ENCODE measurements around the gene TMEM59L. TPM values are rescaled to one million over a fixed set of nuclear protein-coding genes. Genes with fewer than 3 reads are reported as not detected.
"Not testable (repeated sequence)": the region's sequence is repeated elsewhere in the genome, so short reads cannot be mapped to it uniquely, and the experiment has no call there.

Gene TMEM59L
- polyA plus RNA-seq, 6 donors from 2014 or later = not detected

GRCh38 chr19:18599485-18599884, 13.2 kb upstream of the TMEM59L start:
- peak overlapping the region in 1 of 8 donors; percentile 30 for H3K4me3 Mint-ChIP-seq
- peaks cover 17 to 22% (median 19%) of the 10 kb centered on the region in 3 donors for H3K4me1 Mint-ChIP-seq
- no peaks in the 10 kb centered on the region for H3K9me3 Mint-ChIP-seq

GRCh38 chr19:18600692-18601397, 11.8 kb upstream of the TMEM59L start:
- not testable (repeated sequence) for H3K9me3 Mint-ChIP-seq; H3K4me3 Mint-ChIP-seq; H3K36me3 Mint-ChIP-seq; ATAC-seq (ENCODE audit: low read depth in 2 of 2); DNase-seq; H3K27ac Mint-ChIP-seq
- Mint-ChIP-seq H3K4me1 (peaks cover 14 to 25% (median 16%) of the 10 kb centered on the region in 3 donors), H3K27me3 (peaks cover 22 to 84% (median 41%) of the 10 kb centered on the region in 3 donors)

More at GRCh38 chr19:18599485-18599884, 13.2 kb upstream of the TMEM59L start:
- Mint-ChIP-seq H3K27me3 (peaks cover 10 to 72% (median 28%) of the 10 kb centered on the region in 3 donors), H3K27ac (no peak overlapping the region), H3K36me3 (no peaks in the 10 kb centered on the region)
- no peak for DNase-seq
- no peak for ATAC-seq (ENCODE audit: low read depth in 2 of 2)

DNA sequence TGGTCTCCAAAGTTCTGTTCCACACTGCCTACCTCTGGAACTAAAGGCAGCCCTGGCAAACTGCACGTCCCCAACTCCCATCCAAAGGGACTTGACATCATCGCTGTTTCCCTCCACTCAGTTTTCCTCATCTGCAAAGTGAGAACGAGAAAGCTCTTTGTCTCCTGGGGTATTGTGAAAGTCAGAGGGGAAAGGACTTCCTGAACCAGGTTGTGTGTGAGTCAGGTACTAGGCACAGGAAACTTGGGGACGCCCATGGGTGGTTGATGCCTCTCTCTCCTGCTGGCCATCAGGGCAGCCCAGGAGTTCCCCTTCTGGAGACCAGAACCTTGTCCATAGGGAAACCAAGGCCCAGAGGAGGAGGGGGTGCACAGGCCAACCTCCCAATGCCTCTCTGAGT, 10.8 kb upstream of the TMEM59L start:
- Mint-ChIP-seq H3K4me3 (peak overlapping the region in 1 of 8 donors; percentile 47), H3K4me1 (peaks cover 10 to 17% (median 13%) of the 10 kb centered on the region in 3 donors), H3K36me3 (no peaks in the 10 kb centered on the region), H3K27ac (no peak overlapping the region), H3K9me3 (peaks cover 0 to 2% (median 0%) of the 10 kb centered on the region in 7 donors), H3K27me3 (peaks cover 22 to 75% (median 35%) of the 10 kb centered on the region in 3 donors)
- DNase-seq (no peak), ATAC-seq (ENCODE audit: low read depth in 2 of 2) (no peak)

DNA sequence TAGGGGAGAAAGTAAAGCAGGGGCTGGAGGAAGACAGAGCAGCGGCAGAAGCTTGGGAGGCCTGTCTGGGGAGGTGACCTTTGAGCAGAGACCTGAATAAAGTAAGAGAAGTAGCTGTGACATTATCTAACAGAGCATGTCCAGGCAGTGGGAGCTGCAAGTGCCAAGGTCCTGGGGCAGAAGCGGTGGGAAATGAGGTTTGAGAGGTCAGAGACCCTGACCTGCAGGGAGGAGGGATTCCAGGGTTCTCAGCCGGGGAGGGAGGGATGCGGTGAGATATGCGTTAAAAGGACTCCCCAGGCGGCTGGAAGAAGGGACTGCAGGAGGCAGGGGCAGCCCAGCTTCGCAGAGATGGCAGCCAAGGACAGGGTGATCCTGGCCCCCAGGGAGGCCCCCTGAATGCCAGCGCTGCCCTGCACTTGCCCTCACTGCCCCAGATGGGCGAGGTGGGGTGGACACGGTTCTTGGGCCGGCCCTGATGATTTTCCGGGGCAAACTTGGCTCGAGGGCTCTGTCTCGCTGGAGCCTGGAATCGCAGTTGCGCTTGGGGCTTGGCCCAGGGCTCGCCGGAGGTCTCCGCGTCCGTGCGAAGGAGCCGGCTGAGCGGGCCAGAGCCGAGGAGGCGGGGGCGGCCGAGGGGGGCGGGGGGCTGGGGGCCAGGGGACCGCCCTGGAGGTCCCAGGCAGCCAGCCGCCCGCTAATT, 9.3 kb upstream of the TMEM59L start:
- no peak for DNase-seq
- Mint-ChIP-seq H3K27me3 (peaks cover 22 to 76% (median 44%) of the 10 kb centered on the region in 3 donors), H3K36me3 (no peaks in the 10 kb centered on the region), H3K27ac (peak overlapping the region in 1 of 6 donors; percentile 25), H3K4me1 (peaks cover 10 to 26% (median 18%) of the 10 kb centered on the region in 3 donors), H3K4me3 (peak overlapping the region in 2 of 8 donors; percentile 13 to 42), H3K9me3 (peaks cover 0 to 2% (median 0%) of the 10 kb centered on the region in 7 donors)
- ATAC-seq (ENCODE audit: low read depth in 2 of 2) = peak; percentile 65 to 67

GRCh38 chr19:18603958-18604819, 8.5 kb upstream of the TMEM59L start:
- ATAC-seq (ENCODE audit: low read depth in 2 of 2) = no peak

GRCh38 chr19:18604820-18605159, 7.9 kb upstream of the TMEM59L start:
- ATAC-seq (ENCODE audit: low read depth in 2 of 2) (no peak), DNase-seq (no peak)
- H3K4me3 Mint-ChIP-seq = peak overlapping the region in 1 of 8 donors; percentile 48
- peaks cover 35 to 76% (median 58%) of the 10 kb centered on the region in 3 donors for H3K27me3 Mint-ChIP-seq
- no peaks in the 10 kb centered on the region for H3K36me3 Mint-ChIP-seq
- peaks cover 14 to 36% (median 26%) of the 10 kb centered on the region in 3 donors for H3K4me1 Mint-ChIP-seq
- peaks cover 0 to 2% (median 0%) of the 10 kb centered on the region in 7 donors for H3K9me3 Mint-ChIP-seq
- peak overlapping the region in 1 of 6 donors; percentile 47 for H3K27ac Mint-ChIP-seq

More at GRCh38 chr19:18603958-18604819, 8.5 kb upstream of the TMEM59L start:
- peaks cover 30 to 76% (median 52%) of the 10 kb centered on the region in 3 donors for H3K27me3 Mint-ChIP-seq
- H3K27ac Mint-ChIP-seq = peak overlapping the region in 1 of 6 donors; percentile 60
- no peak for DNase-seq
- H3K4me3 Mint-ChIP-seq = no peak overlapping the region
- peaks cover 12 to 33% (median 26%) of the 10 kb centered on the region in 3 donors for H3K4me1 Mint-ChIP-seq
- peaks cover 0 to 2% (median 0%) of the 10 kb centered on the region in 7 donors for H3K9me3 Mint-ChIP-seq
- no peaks in the 10 kb centered on the region for H3K36me3 Mint-ChIP-seq

DNA sequence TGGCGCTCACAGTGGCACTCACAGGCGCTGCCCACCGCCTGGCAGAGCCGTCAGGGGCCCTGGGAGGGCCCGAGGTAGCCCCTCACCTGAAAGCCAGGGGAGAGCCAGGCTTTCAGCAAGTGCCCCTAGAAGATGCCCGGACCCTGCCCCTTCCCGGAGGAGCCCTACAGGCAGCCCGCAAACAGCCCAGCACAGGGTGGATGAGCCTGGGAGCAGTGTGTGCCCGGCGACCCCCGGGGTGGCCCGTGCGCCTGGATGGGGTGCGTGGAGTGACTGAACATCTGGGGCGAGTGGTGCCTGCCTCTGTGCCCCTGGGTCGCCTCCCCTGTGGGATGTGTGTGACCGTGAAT, 7.5 kb upstream of the TMEM59L start:
- peak overlapping the region in 7 of 8 donors; percentile 28 to 84 (median 65) for H3K4me3 Mint-ChIP-seq
- ATAC-seq (ENCODE audit: low read depth in 2 of 2) (no peak), DNase-seq (no peak)
- H3K9me3 Mint-ChIP-seq = peaks cover 0 to 2% (median 0%) of the 10 kb centered on the region in 7 donors
- peaks cover 35 to 76% (median 61%) of the 10 kb centered on the region in 3 donors for H3K27me3 Mint-ChIP-seq
- H3K4me1 Mint-ChIP-seq = peaks cover 14 to 36% (median 26%) of the 10 kb centered on the region in 3 donors
- no peaks in the 10 kb centered on the region for H3K36me3 Mint-ChIP-seq
- peak overlapping the region in 4 of 6 donors; percentile 45 to 90 (median 72) for H3K27ac Mint-ChIP-seq

DNA sequence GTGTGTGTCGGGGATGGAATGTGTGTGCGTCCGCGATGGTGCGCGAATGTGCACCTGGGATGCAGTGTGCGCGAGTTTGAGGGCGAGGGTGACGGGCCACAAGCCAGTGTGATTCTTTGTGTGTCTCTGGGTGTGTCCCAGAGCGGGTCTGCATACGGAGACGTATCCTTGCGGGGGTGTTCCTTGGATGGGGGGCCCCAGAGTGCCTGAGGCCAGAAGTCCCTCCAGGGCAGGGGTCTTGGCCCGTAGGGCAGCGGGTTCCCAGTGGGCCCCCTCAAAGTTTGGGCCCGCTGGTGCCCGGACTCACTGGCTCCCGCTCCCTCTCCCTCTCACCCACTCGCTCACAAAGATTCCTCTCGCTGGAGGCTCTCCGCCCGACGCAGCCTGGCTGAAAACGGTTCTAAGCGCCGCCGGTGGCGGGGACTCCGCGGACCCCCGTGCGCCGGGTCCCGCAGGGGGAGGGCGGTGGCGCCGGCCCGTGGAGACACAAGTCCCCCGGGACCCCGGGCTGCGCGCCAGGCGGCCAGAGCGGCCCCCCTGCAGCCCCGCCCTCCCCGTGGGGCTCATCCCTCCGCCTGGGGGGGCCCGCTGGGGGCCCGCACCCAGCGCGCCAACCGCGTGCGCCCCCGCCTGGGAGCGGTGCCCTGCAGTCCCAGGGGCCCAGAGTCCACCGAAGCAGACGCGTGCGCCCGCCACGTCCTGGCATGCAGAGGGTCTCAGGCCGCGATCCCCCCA, 7.0 kb upstream of the TMEM59L start:
- Mint-ChIP-seq H3K36me3 (no peaks in the 10 kb centered on the region), H3K4me1 (peaks cover 14 to 36% (median 26%) of the 10 kb centered on the region in 3 donors), H3K27ac (peak overlapping the region in 4 of 6 donors; percentile 45 to 90 (median 72)), H3K9me3 (peaks cover 0 to 2% (median 0%) of the 10 kb centered on the region in 7 donors), H3K4me3 (peak overlapping the region; percentile 28 to 84 (median 56)), H3K27me3 (peaks cover 35 to 72% (median 62%) of the 10 kb centered on the region in 3 donors)
- DNase-seq = no peak
- no peak for ATAC-seq (ENCODE audit: low read depth in 2 of 2)

GRCh38 chr19:18606281-18607225, 6.1 kb upstream of the TMEM59L start, which contains the start of gene CRLF1:
CRLF1 (minus strand) TSS chr19:18606799; CDS start chr19:18606656, 143 bp downstream.
- Mint-ChIP-seq H3K27me3 (peaks cover 41 to 74% (median 66%) of the 10 kb centered on the region in 3 donors), H3K36me3 (no peaks in the 10 kb centered on the region), H3K9me3 (peaks cover 0 to 2% (median 0%) of the 10 kb centered on the region in 7 donors), H3K27ac (peak within 1 kb of the TSS in 3 of 6 donors; percentile 55 to 81 (median 59)), H3K4me3 (peak within 1 kb of the TSS in 7 of 8 donors; percentile 35 to 84 (median 65)), H3K4me1 (peaks cover 20 to 42% (median 31%) of the 10 kb centered on the region in 3 donors)
- ATAC-seq (ENCODE audit: low read depth in 2 of 2) = no peak
- no peak for DNase-seq

- no peaks in the 10 kb centered on the region for H3K36me3 Mint-ChIP-seq
- H3K9me3 Mint-ChIP-seq = peaks cover 0 to 2% (median 0%) of the 10 kb centered on the region in 7 donors
- H3K27ac Mint-ChIP-seq = peak overlapping the region in 2 of 6 donors; percentile 59 to 81
- peak overlapping the region in 6 of 8 donors; percentile 34 to 72 (median 46) for H3K4me3 Mint-ChIP-seq
- DNase-seq (no peak), ATAC-seq (ENCODE audit: low read depth in 2 of 2) (no peak)
- peaks cover 26 to 50% (median 38%) of the 10 kb centered on the region in 3 donors for H3K4me1 Mint-ChIP-seq
- peaks cover 44 to 74% (median 66%) of the 10 kb centered on the region in 3 donors for H3K27me3 Mint-ChIP-seq
Observed at GRCh38 chr19:18607226-18608101, 5.2 kb upstream of the TMEM59L start.

Data from naive B cell (primary cell).